GM21381 (cell line): ENCODE results near the gene COL5A1.
"Not testable (repeated sequence)": the region's sequence is repeated elsewhere in the genome, so short reads cannot be mapped to it uniquely, and the experiment has no call there.

Source experiments
- ATAC-seq: cut with Tn5 transposase; IDR thresholded peaks from one replicate; pipeline ENCODE4 v1.9.1; 2021; ENCODE audit warnings: mild to moderate bottlenecking, moderate library complexity; ENCODE audit not compliant: unreplicated experiment

Gene COL5A1

GRCh38 chr9:134707031-134707680 lies 65.6 kb downstream of the COL5A1 start:
- no peak for ATAC-seq

- no peak for ATAC-seq
Measured at GRCh38 chr9:134707731-134708671, 66.4 kb downstream of the COL5A1 start.

- no peak for ATAC-seq
Measured at GRCh38 chr9:134708672-134709038, 67.1 kb downstream of the COL5A1 start.

- ATAC-seq: no peak
Measured at GRCh38 chr9:134709512-134710270, 68.1 kb downstream of the COL5A1 start.

GRCh38 chr9:134710271-134710540 lies 68.6 kb downstream of the COL5A1 start:
- ATAC-seq: no peak

GRCh38 chr9:134710901-134711300 lies 69.3 kb downstream of the COL5A1 start:
- ATAC-seq: no peak

- ATAC-seq: no peak
Measured at GRCh38 chr9:134712243-134712642, 70.6 kb downstream of the COL5A1 start.

GRCh38 chr9:134712926-134713325 lies 71.3 kb downstream of the COL5A1 start:
- no peak for ATAC-seq

- not testable (repeated sequence) for ATAC-seq
Measured at GRCh38 chr9:134715536-134715935, 73.9 kb downstream of the COL5A1 start.

GRCh38 chr9:134716067-134716466 lies 74.5 kb downstream of the COL5A1 start:
- no peak for ATAC-seq

GRCh38 chr9:134717056-134717455 lies 75.5 kb downstream of the COL5A1 start:
- ATAC-seq: no peak

- ATAC-seq: no peak
Measured at GRCh38 chr9:134717924-134718645, 76.5 kb downstream of the COL5A1 start.

GRCh38 chr9:134719331-134719730 lies 77.7 kb downstream of the COL5A1 start:
- no peak for ATAC-seq

- ATAC-seq: no peak
Measured at GRCh38 chr9:134720136-134720753, 78.6 kb downstream of the COL5A1 start.

- ATAC-seq: no peak
Measured at GRCh38 chr9:134720796-134721195, 79.2 kb downstream of the COL5A1 start.

GRCh38 chr9:134721344-134721743 lies 79.7 kb downstream of the COL5A1 start:
- no peak for ATAC-seq

GRCh38 chr9:134722120-134722701 lies 80.6 kb downstream of the COL5A1 start:
- ATAC-seq: no peak

- ATAC-seq: no peak
Measured at GRCh38 chr9:134723037-134723436, 81.4 kb downstream of the COL5A1 start.

GRCh38 chr9:134723491-134724190 lies 82.0 kb downstream of the COL5A1 start:
- ATAC-seq: no peak
